Stimulated activated CD4-positive, alpha-beta T cell treated with anti-CD3 and anti-CD28 coated beads, Interleukin-12 subunit alpha, Interleukin-12 subunit beta, amount 100 ng/mL, for 4 hours (primary cell): ENCODE measurements around the gene SLC9A4.
"Not testable (repeated sequence)": the region's sequence is repeated elsewhere in the genome, so short reads cannot be mapped to it uniquely, and the experiment has no call there.

ENCODE experiments used
- DNase-seq: peaks from one replicate; pipeline ENCODE4 v3.0.0-alpha.2; 2020

The SLC9A4 gene

GRCh38 chr2:102551329-102552096 is 78.5 kb downstream of the SLC9A4 start:
- DNase-seq, result no peak

DNA sequence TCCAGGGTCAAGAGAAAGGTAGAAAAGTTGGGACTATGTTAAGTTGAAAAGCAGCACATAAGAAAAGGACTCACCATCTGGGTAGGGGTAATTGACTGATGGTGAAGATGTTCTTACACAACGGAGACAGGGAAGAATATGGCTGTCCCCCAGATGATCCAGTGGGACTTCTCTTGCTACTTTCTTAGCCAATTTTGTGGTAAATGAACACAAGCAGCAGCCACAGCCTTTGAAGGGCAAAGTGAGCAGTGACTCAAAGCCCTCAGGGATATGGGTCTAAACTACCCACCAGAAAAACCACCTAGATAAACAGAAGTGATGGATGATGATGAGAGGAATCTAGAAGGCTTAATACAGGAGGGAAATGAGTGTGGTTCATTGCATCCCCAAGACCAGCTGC is 80.6 kb downstream of the SLC9A4 start:
- no peak for DNase-seq

DNA sequence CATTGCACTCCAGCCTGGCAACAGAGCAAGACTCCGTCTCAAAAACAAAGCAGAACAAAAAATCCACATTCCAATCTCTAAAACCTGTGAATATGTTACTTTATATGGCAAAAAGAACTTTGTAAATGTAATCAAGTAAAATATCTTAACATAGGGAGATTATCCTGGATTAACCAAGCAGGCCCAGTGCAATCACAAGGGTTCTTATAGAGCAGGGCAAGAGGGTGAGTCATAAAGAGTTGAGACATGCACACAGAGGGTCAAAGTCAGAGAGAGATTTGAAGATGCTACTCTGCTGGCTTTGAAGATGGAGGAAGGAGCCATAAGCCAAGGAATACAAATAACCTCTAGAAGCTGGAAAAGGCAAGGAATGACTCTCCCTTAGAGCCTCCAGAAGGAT is 85.4 kb downstream of the SLC9A4 start:
- DNase-seq, result no peak

DNA sequence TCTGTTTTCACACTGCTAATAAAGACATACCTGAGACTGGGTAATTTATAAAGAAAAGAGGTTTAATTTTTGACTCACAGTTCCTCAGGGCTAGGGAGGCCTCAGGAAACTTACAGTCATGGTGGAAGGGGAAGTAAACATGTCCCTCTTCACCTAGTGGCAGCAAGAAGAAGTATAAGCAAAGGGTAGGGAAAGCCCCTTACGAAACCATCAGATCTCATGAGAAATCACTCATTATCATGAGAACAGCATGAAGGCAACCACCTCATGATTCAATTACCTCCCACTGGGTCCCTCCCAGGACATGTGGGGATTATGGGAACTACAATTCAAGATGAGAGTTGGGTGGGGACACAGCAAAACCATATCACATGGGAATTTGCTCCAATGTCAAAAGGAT is 89.5 kb downstream of the SLC9A4 start:
- not testable (repeated sequence) for DNase-seq

DNA sequence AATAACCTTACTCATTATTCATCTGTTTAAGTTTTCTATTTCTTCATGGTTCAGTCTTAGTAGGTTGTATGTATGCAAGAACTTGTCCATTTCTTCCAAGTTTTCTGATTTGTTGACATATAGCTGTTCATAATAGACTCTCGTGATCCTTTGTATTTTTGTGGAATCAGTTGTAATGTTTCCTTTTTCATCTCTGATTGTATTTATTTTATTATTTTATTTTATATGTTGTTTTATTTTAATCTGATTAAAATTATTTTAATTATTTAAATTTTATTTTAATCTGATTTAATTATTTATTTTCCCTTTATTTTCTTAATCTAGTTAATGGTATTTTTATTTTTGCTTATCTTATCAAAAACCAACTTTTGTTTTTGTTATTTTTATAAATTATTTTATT is 102.9 kb downstream of the SLC9A4 start:
- DNase-seq, result no peak

- no peak for DNase-seq
Measured at GRCh38 chr2:102578376-102578775, 105.3 kb downstream of the SLC9A4 start.

DNA sequence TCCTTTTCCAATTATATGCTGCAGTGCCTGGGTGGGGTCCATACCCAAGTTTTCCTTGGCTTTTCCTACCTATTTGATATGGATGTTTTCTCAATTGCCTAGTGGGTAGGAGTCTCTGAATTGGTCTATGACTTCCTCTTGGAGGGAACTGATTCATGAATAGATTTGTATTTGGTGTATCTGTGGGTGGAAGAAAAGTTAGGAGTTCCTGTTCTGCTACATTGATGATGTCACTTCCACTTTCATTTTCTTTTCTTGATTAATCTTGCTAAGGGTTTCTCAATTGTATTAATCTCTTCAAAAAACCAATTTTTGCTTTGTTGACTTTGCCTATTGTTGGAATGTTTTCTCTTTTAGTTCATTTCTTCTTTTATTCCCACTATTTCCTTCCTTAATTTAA is 108.9 kb downstream of the SLC9A4 start:
- DNase-seq, result no peak

GRCh38 chr2:102582845-102583244 is 109.8 kb downstream of the SLC9A4 start:
- DNase-seq, result no peak
